DLD1 (cell line): Measurements from ENCODE around the gene COG2.

Source experiments
- in situ Hi-C: cut with HindIII; loops from 2 replicates; pipeline ENCODE4 v1.10.0; 2017; ENCODE audit warnings: low sequenced_read_pairs

COG2 gene

GRCh38 chr1:230668227-230668626 is 25.9 kb downstream of the COG2 start:
- in situ Hi-C loops = no loop called here

- in situ Hi-C loops = no loop called here
These were observed 27.3 kb downstream of the COG2 start for GRCh38 chr1:230669543-230669942.

- in situ Hi-C loops = no loop called here
These were observed 32.3 kb downstream of the COG2 start for GRCh38 chr1:230674581-230674980.

GRCh38 chr1:230677200-230677599 is 34.9 kb downstream of the COG2 start:
- in situ Hi-C loops = no loop called here

GRCh38 chr1:230679192-230679591 is 36.9 kb downstream of the COG2 start:
- in situ Hi-C loops = no loop called here

GRCh38 chr1:230679825-230680224 is 37.5 kb downstream of the COG2 start:
- in situ Hi-C loops = no loop called here

DNA sequence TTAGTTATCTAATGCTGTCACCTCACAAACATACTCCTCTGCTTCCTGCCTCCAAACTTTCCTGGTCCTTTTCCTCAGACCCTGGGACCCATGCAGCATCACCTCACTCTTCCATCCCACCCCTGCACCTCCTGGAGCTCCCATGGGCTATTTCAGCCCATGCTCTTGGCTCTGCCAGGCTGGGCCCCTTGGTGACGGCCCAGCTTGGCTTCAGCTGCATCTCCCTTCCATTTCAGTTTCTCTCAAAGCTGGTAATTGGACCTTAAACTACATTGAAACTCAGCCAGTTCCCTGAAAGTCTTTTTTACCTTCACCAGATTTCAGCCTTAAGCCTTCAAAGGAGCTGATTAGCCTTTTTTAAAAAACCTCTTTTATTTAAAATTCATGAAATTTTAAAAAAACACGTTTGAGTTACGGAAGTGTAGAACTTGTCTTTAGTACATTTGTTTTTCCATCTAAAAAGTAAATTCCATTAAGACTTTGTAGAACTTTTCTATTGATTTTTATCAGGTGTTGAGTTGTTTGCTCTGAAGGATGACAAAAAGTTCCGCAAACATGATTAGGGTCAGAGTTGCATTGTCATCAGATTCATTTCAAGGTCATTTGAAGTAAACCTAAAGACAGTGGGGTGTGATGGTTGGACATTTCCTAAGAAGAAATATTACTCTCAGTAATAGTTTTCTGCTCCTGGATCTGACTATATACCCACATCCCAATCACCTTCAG is 38.2 kb downstream of the COG2 start:
- in situ Hi-C loops = no loop called here

DNA sequence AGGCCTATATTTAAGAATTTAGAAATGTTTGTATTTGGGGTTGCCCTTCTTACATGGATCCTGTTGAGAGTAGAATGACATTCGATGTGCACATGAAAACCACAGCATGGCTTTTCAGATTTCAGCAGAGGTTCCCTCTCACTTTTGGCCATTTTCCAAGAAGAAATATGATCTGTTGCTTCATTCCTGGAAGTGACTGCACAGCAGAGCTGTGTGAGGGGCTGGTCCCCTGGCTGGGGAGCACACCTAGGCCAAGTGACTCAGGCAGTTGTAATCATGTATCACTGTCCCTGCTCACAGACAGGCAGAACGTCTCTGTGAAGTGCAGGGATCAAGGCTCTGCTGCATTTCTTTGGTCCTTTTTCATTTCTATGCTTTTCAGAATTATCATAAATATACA is 39.3 kb downstream of the COG2 start:
- in situ Hi-C loops = no loop called here

DNA sequence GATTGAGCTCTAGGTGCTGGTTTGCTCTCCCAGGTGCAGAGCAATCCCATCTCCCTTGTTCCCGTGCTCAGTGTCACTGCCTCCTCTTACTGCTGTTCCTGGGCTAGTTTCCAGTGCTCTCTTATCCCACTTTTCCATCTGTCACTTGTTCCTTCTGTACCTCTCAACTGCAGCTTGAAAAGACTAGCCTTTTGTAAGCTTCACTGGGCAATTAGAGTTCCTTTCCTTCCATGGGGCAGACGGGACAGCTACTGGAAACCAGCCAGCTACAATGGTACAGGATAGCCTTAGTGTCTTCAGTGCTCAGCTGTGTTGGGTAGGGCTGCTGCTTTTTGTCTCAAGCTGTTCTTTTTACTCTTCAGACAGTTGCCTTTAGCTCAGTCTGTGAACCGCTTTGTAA is 40.0 kb downstream of the COG2 start:
- in situ Hi-C loops = no loop called here

DNA sequence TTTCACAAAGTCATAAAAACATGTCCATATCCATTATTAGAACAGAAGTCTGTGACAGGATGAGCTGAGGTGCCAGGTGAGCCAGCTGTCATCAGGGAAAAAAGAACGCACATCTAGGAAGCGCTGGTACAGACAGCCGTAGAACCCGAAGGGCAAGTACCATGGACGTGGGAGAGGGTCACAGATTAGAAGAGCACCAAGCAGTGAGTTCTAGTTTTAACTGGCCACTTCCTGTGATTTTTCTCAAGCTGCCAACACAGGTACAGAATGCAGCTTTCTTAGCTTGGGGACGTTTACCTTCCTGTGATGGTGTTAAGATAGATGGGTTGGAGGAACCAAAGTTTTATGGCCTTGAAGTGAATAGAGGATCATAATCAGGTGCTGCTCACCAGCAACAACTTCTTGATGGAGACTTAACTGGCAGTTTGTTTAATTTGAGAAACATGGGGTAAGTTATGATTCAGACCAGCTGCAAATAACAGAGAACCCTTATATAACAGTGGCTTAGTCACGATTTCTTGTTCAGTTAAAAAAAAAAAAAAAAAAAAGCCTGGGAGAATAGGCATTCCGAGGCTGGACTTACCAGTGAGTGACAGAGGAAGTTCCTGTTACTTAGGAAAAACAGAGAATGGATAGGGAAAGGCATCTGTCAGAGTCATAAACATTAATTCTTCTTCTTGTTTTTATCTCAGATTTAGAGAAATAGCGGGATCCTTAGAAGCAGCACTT is 40.8 kb downstream of the COG2 start:
- in situ Hi-C loops = no loop called here

DNA sequence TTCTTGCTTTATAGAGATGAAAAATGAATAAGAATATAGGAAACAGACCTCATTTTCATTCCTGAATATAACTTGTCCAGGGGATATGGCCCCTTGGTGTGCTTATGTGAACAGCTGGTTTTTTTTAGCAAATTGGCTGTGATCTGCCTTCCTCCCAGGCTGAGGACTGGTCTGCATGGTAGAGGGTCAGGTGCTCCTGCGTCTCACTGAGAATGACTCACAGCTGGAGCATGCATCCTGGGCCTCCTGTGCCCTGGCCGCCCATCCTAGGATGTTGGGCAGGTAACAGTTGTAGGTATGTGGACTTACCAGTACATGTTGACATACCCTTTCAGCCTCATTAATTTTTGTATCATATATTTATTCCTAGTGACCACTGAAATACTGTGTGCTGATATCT is 41.9 kb downstream of the COG2 start:
- in situ Hi-C loops = no loop called here

DNA sequence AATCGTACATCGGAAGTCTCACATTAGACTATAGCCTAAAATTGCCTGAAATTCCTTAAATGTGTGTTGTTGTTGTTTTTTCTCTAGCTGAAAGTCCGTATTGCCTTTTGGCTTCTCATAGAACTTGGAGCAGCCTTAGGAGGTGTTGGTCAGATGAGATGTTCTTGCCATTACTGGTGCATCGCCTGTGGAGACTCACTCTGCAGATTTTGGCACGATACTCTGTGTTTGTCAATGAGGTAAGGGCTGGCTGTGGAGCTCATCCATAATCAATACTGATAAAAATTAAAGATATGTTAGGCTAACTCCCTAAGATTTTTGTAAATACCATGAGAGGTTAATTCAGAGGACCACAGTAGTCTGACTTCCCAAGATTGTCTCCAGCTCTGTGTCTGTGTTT is 42.7 kb downstream of the COG2 start:
- in situ Hi-C loops = no loop called here

GRCh38 chr1:230686747-230687146 is 44.5 kb downstream of the COG2 start:
- in situ Hi-C loops = no loop called here

- in situ Hi-C loops = no loop called here
These were observed 47.8 kb downstream of the COG2 start for GRCh38 chr1:230690101-230690500.

DNA sequence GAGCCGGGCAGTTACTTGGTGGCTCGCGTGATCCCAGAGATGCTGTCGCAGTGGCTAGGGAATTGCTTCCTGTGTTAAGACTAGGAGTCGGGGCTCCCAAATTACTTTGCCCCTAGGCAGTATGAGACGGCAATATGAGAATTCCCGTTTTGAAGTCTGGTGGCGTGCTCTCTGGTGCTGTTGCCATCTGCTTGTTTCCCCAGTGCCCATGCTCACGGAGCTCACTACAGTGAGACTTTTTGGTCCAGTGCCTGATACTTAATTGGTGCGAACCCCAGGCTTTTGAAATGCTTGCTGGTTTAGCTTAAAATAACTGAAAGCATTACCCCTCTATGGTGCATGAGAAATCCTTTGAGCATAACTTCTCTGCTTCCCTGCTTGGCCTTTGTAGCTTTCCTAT is 49.3 kb downstream of the COG2 start:
- in situ Hi-C loops = no loop called here

- in situ Hi-C loops = no loop called here
These were observed 50.9 kb downstream of the COG2 start for GRCh38 chr1:230693221-230693620.

GRCh38 chr1:230693777-230694176 is 51.5 kb downstream of the COG2 start:
- in situ Hi-C loops = no loop called here

DNA sequence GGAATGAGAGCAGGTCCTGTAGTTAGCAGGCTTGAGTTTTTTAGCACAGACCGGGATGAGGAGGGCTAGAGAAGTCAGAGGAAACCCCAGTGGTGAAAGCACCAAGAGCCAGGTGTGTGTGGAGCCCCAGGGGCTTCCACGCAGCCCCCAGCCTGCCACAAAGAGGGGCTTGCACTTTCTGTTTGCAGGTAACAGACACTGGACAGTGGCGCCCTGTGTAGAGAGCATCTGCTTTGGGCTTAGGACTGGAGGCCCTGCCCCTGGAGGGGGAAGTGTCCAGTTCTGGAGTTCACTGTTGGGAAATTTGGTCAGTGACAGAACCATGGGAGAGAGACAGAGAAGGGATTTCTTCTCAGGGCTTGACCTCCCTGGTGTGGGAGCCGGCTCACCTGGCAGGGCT is 52.2 kb downstream of the COG2 start:
- in situ Hi-C loops = no loop called here

GRCh38 chr1:230694991-230695390 is 52.7 kb downstream of the COG2 start:
- in situ Hi-C loops = no loop called here

DNA sequence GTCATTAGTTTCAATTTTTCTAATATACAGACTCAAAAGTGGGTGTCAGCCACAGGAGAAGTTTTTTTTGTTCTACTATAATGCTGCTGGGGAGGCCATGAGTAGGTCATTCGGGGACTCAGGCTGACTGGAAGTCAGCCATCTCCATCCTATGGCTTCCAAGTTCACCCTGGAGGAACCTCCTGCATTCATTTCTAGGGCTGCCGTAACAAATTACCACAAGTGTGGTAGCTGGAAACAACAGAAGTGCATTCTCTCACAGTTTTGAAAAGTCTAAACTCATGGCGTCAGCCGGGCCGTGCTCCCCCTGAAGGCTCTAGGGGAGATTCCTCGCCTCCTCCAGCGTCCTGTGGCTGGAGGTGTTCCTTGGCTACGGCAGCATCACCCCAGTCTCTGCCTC is 53.9 kb downstream of the COG2 start:
- in situ Hi-C loops = no loop called here

DNA sequence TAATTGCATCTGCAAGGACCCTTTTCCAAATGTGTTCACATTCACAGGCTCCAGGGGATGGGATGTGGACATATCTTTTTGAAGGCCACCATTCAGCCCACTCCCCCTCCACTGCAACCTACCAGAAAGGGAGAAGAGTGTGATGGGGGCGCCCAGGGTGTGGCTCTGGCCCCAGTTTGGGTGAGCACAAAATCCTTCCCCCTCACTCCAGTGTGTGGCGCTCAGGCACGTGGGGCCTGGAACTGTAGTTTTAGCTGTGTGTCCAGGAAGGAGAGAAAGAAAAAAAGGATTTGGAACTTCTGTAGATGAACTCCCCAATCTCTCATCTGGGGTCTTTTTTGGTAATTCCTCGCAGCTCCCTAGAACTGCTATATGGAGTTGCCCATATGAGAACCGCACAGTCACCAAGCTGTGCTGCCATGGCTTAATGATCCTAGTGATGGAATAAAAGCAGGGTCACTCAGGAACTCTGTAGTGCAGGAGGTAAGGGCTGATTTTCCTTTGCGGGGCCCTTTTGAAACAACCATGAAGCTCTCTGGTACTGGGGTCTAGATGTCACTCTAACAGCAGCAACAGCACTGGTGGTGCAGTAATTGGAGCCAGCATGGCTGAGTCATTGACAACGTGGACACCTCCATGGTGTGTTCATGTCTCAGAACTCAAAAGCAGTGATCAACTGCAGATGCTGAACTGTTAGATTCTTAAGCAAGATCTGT is 54.6 kb downstream of the COG2 start:
- in situ Hi-C loops = no loop called here

- in situ Hi-C loops = no loop called here
These were observed 55.8 kb downstream of the COG2 start for GRCh38 chr1:230698130-230698529.
